Upper lobe of right lung (tissue), 1 donor: ENCODE data around the gene LSM2. TPM values are rescaled to one million over a fixed set of nuclear protein-coding genes. Genes with fewer than 3 reads are reported as not detected.
"Not testable (repeated sequence)": the region's sequence is repeated elsewhere in the genome, so short reads cannot be mapped to it uniquely, and the experiment has no call there.

Source experiments
- ATAC-seq: fragments of 200-7000 bp; cut with Tn5 transposase; one replicate; pipeline ENCODE4 v1.9.1; 2020; ENCODE audit warnings: mild to moderate bottlenecking, moderate library complexity
- DNase-seq: peaks from one replicate; pipeline ENCODE4 v3.0.0-alpha.2; 2020
- H3K27ac ChIP-seq: fragments of 200-600 bp; one replicate; pipeline ENCODE4 v1.8.0; 2022
- H3K27me3 ChIP-seq: fragments of 200-600 bp; one replicate; pipeline ENCODE4 v1.8.0; 2022; ENCODE audit warnings: mild to moderate bottlenecking
- H3K36me3 ChIP-seq: fragments of 200-600 bp; one replicate; pipeline ENCODE4 v1.8.0; 2022
- H3K4me1 ChIP-seq: fragments of 200-600 bp; one replicate; pipeline ENCODE4 v1.8.0; 2022
- H3K4me3 ChIP-seq: fragments of 200-600 bp; one replicate; pipeline ENCODE4 v1.8.0; 2022; ENCODE audit warnings: mild to moderate bottlenecking
- H3K9me3 ChIP-seq: fragments of 200-600 bp; one replicate; pipeline ENCODE4 v1.8.0; 2022
- CTCF ChIP-seq: fragments of 200-600 bp; IDR thresholded peaks from one replicate; pipeline ENCODE4 v1.8.0; 2022; ENCODE audit warnings: antibody characterized with exemption
- intact Hi-C: fragments of 100-400 bp; cut with DNase I; formaldehyde crosslinking; loops from one replicate; pipeline ENCODE4 v1.11.0; 2022
- total RNA-seq: library from RNA; stranded (reverse); fragmentation: NEBNext Ultra II Directional; extraction: Animal tissue kit (Norgen Biotek cat#: 25700); gene quantifications from one replicate; pipeline ENCODE4 v1.2.1, GENCODE V29; 2021
- donor health status: DM: no; HTN: yes; CAD: no; lungs with severe emphysema.

LSM2 gene
- total RNA-seq, 1 donor from 2014 or later: 30.8 TPM

DNA sequence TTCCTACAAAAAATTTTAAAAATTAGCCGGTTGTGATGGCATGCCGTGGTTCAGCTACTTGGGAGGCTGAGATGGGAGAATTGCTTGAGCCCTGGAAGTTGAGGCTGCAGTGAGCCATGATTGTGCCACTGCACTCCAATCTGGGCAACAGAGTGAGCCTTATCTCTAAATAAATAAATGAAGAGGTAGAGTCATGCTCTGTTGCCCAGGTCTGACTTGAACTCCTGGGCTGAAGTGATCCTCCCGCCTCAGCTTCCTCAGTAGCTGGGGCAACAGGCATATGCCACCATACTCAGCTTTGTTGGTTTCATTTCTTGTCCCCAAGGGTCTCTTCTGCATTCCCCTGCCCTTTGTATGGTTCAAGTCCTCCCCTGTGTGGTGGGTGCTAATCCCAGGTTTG is 37.7 kb upstream of the LSM2 start:
- peak; percentile 40 for ATAC-seq

DNA sequence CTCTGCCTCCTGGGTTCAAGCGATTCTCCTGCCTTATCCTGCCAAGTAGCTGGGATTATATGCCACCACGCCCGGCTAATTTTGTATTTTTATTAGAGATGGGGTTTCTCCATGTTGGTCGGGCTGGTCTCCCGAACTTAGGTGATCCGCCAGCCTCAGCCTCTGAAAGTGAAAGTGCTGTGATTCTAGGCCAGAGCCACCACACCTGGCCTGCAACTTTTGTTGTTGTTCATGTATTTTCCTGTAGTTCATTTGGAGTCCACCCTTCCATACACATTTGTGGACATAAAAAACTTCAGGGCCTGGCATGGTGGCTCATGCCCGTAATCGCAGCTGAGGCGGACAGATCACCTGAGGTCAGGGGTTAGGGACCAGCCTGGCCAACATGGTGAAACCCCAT is 35.3 kb upstream of the LSM2 start:
- ATAC-seq: no peak
- H3K4me1 ChIP-seq: peaks cover 14% of the 10 kb centered on the region
- H3K4me3 ChIP-seq: no peak overlapping the region
- intact Hi-C loops: no loop called here
- H3K9me3 ChIP-seq: no peaks in the 10 kb centered on the region
- H3K27me3 ChIP-seq: no peaks in the 10 kb centered on the region
- peaks cover 42% of the 10 kb centered on the region for H3K36me3 ChIP-seq
- no peak overlapping the region for H3K27ac ChIP-seq
- TF ChIP-seq CTCF: no peak
- no peak for DNase-seq

More for the DNA sequence above, 37.7 kb upstream of the LSM2 start:
- peaks cover 17% of the 10 kb centered on the region for H3K36me3 ChIP-seq
- TF ChIP-seq CTCF: no peak
- no peak overlapping the region for H3K4me3 ChIP-seq
- intact Hi-C loops: no loop called here
- no peaks in the 10 kb centered on the region for H3K4me1 ChIP-seq
- no peak for DNase-seq
- no peaks in the 10 kb centered on the region for H3K9me3 ChIP-seq
- H3K27me3 ChIP-seq: no peaks in the 10 kb centered on the region
- H3K27ac ChIP-seq: no peak overlapping the region

DNA sequence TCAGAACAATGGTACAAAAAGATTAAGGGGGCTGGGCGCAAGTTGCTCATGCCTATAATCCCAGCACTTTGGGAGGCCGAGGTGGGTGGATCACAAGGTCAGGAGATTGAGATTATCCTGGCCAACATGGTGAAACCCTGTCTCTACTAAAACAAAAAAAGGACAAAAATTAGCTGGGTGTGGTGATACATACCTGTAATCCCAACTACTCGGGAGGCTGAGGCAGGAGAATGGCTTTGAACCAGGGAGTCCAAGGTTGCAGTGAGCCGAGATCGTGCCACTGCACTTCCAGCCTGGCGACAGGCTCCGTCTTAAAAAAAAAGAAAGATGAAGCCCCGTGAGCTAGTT is 33.0 kb upstream of the LSM2 start:
- not testable (repeated sequence) for H3K9me3 ChIP-seq, H3K27ac ChIP-seq, ATAC-seq, H3K4me3 ChIP-seq, DNase-seq, H3K27me3 ChIP-seq
- Histone ChIP-seq H3K4me1 (peaks cover 26% of the 10 kb centered on the region), H3K36me3 (peaks cover 43% of the 10 kb centered on the region)
- intact Hi-C loops: loop anchor here (10.0 kb wide), 1 partner anchor 145 kb away; no protein-coding TSS in a partner anchor

DNA sequence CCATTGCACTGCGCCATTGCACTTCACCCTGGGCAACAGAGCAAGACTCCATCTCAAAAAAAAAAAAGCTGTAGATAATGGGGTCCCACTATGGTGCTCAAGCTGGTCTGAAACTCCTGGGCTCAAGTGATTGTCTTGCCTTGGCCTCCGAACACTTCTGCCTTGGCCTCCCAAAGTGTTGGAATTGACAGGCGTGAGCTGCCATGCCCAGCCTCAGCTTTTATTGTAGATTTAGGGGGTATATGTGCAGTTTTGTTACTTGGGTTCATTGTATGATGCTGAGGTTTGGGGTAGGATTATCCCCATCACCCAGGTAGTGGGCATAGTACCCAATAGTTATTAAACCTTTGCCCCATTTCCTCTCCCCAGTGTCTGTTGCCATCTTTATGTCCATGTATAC is 32.2 kb upstream of the LSM2 start:
- Histone ChIP-seq H3K4me3 (no peak overlapping the region), H3K9me3 (no peaks in the 10 kb centered on the region), H3K36me3 (peaks cover 43% of the 10 kb centered on the region), H3K4me1 (peaks cover 28% of the 10 kb centered on the region), H3K27ac (no peak overlapping the region), H3K27me3 (no peaks in the 10 kb centered on the region)
- no peak for TF ChIP-seq CTCF
- no peak for DNase-seq
- no peak for ATAC-seq
- intact Hi-C loops: loop anchor here (10.0 kb wide), 1 partner anchor 144 kb away; no protein-coding TSS in a partner anchor

DNA sequence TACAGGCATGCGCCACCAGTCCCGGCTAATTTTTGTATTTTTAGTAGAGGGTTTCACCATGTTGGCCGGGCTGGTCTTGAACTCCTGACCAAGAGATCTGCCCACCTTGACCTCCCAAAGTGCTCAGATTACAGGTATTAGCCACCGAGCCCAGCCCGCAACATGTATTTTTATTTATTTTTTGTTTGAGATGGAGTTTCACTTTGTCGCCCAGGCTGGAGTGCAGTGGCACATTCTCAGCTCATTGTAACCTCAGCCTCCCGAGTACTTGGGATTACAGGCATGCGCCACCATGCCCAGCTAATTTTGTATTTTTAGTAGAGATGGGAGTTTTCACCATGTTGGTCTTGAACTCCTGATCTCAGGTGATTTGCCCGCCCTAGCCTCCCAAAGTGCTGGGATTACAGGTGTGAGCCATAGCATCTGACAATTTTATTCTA is 31.4 kb upstream of the LSM2 start:
- H3K27ac ChIP-seq: peak overlapping the region; percentile 11
- peaks cover 43% of the 10 kb centered on the region for H3K36me3 ChIP-seq
- H3K4me1 ChIP-seq: peaks cover 33% of the 10 kb centered on the region
- not testable (repeated sequence) for DNase-seq, H3K27me3 ChIP-seq, ATAC-seq, H3K9me3 ChIP-seq
- peak overlapping the region; percentile 3 for H3K4me3 ChIP-seq
- intact Hi-C loops: loop anchor here (10.0 kb wide), 1 partner anchor 143 kb away; no protein-coding TSS in a partner anchor

DNA sequence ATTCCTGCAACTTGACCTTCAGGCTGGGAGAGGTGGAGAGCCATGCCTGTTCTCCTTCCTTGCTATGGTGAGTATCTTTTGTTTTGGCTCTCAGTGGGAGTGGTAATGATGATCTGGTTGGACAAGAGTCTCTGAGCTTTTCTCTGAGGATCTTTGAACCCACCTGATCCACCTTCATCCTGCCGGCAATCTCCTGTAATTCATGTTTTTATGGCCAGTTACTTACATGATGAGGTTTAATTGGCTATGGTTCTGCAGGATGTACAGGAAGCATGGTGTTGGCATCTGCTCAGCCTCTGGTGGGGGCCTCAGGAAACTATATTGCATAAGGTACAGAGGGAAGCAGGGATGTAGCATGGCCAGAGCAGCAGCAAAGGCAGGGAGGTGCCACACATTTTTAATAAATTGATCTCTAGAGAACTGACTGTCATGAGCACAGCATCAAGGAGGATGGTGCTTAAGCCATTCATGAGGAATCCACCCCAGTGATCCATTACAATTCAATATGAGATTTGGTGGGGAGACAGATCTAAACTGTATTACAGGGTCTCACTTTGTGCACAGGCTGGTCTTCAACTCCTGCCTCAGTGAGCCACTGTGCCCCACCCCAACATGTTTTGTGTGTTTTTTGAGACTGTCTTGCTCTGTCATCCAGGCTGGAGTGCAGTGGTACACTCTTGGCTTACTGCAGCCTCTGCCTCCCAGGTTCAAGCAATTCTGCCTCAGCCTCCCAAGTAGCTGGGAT is 30.8 kb upstream of the LSM2 start:
- intact Hi-C loops: loop anchor here (10.0 kb wide), 1 partner anchor 143 kb away; no protein-coding TSS in a partner anchor
- Histone ChIP-seq H3K27ac (peak overlapping the region; percentile 93), H3K36me3 (peaks cover 43% of the 10 kb centered on the region), H3K9me3 (no peaks in the 10 kb centered on the region), H3K27me3 (no peaks in the 10 kb centered on the region), H3K4me3 (peak overlapping the region; percentile 86), H3K4me1 (peaks cover 33% of the 10 kb centered on the region)
- TF ChIP-seq CTCF: no peak
- DNase-seq (no peak), ATAC-seq (no peak)
